VCaP (cell line): ENCODE results near the gene OR51S1.

Experiments used
- H3K27ac ChIP-seq: fragments of 450-650 bp; 2 replicates; pipeline ENCODE4 v1.5.1; 2017
- TF ChIP-seq, protein P1 (sequence below): fragments of 450-650 bp; conservative IDR thresholded peaks from 2 replicates; pipeline ENCODE4 v1.5.1; 2017; ENCODE audit warnings: mild to moderate bottlenecking, moderate library complexity

OR51S1 gene

DNA sequence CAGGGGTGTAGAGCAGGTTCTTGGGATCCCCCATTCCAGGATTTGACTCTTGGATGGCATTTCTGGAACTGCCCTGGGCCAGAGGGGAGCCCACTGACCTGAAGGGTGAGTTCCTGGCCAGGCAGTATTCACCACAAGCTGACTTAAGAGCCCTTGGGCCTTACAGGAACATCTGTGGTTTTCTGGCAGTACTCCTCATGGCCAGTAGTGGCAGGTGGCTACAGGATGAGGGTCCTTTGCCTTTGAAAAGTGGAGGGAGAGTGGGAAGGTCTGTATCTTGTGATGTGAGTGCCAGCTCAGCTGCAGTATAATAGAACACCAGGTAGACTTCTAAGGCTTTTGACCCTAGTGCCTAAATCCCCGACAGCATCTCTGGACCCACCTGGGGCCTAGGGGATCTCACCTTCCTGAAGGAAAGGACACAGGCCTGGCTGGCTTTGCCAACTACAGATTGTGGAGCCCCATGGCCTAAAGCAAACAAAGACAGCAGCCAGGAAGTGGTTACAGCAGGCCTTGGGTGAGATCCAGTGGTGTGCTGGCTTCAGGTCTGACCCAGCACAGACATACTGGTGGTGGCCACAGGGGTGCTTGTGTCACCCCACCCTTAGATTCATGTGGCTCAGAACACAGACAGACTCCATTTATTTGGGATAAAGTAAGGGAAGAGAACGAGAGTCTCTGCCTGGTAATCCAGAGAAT is 9.0 kb downstream of the OR51S1 start:
- no peak overlapping the region for H3K27ac ChIP-seq
- TF ChIP-seq, protein P1, sequence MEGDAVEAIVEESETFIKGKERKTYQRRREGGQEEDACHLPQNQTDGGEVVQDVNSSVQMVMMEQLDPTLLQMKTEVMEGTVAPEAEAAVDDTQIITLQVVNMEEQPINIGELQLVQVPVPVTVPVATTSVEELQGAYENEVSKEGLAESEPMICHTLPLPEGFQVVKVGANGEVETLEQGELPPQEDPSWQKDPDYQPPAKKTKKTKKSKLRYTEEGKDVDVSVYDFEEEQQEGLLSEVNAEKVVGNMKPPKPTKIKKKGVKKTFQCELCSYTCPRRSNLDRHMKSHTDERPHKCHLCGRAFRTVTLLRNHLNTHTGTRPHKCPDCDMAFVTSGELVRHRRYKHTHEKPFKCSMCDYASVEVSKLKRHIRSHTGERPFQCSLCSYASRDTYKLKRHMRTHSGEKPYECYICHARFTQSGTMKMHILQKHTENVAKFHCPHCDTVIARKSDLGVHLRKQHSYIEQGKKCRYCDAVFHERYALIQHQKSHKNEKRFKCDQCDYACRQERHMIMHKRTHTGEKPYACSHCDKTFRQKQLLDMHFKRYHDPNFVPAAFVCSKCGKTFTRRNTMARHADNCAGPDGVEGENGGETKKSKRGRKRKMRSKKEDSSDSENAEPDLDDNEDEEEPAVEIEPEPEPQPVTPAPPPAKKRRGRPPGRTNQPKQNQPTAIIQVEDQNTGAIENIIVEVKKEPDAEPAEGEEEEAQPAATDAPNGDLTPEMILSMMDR, result no peak

- no peak overlapping the region for H3K27ac ChIP-seq
- TF ChIP-seq, protein P1, result no peak
These were observed 18.1 kb downstream of the OR51S1 start for GRCh38 chr11:4830909-4831308.

DNA sequence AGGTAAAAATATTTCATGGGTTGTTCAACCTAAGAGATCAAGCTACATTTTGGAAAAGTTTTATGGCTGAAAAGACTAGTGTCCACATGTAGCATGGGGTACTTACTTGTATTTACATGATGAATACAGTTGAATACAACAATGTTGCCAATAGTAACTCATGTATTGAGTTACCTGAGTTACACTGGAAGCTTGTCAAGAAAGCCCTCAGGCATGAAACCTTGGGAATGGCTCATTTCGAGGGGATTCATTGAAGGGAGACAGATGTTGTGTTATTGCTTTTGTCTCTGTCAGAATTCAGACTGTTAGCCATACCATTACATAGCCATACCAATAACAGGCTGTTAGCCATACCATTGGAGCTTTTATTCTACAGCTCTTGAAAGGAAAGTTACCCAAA is 18.7 kb downstream of the OR51S1 start:
- TF ChIP-seq, protein P1, result no peak

DNA sequence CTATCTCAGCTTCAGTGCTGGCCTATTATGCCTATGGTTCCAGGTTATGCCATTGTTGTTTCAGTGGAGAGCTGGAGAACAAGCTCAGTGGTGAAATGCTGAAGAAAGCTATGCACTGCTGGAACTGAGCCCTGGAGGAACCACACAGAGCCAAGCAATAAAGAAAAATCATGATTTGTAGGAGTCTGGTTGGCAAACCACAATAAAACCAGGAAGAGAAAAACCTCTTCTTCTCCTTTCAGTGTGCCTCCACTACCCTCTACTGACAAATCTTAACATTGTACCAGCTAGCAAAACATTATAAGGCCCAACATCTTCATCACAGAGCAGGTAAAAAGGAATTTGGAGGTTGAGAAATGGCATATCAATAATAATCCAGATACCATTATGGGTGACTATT is 22.6 kb downstream of the OR51S1 start:
- peak overlapping the region; percentile 70 for H3K27ac ChIP-seq
- TF ChIP-seq, protein P1, result peak; percentile 83

More for the DNA sequence above, 18.7 kb downstream of the OR51S1 start:
- H3K27ac ChIP-seq, result no peak overlapping the region

DNA sequence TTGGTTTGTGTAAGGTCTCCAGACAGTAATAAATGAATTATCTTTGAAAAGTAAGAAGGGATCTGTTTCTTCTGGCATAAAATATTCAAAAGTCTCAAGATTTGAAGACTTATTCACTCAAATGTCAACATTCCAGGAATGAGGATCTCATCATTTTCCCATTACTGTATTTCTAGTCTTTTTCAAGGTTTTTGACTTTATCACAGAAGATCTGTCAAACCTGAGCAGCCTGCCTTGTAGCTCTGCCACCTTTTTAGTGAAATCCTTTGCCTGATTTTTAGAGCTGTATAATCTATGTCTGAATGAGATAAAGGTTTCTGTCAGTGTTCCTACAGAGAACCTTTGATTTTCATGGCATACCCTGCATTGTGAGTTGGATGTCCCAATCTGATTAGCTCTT is 23.9 kb downstream of the OR51S1 start:
- TF ChIP-seq, protein P1, result no peak
- H3K27ac ChIP-seq, result no peak overlapping the region

- TF ChIP-seq, protein P1, result no peak
- H3K27ac ChIP-seq, result no peak within 1 kb of the TSS
These were observed 28.0 kb downstream of the OR51S1 start, which contains the start of gene OR51F2 for GRCh38 chr11:4821021-4821420. Gene OR51F2 (plus strand): TSS chr11:4821321. CDS start chr11:4821422, 101 bp downstream.

GRCh38 chr11:4809246-4809645 is 39.8 kb downstream of the OR51S1 start:
- TF ChIP-seq, protein P1, result no peak

More at GRCh38 chr11:4809246-4809645, 39.8 kb downstream of the OR51S1 start:
- H3K27ac ChIP-seq, result no peak overlapping the region
